CD4-positive, alpha-beta T cell treated with Interleukin-21 for 1 hour (primary cell): Measurements from ENCODE around the gene LANCL2.
"Not testable (repeated sequence)": the region's sequence is repeated elsewhere in the genome, so short reads cannot be mapped to it uniquely, and the experiment has no call there.

Experiments used
- DNase-seq: peaks from one replicate; pipeline ENCODE4 v3.0.0-alpha.2; 2020

Gene LANCL2

GRCh38 chr7:55438757-55439525 lies 73.8 kb downstream of the LANCL2 start:
- no peak for DNase-seq

- DNase-seq, result no peak
Measured at GRCh38 chr7:55439627-55440026, 74.5 kb downstream of the LANCL2 start.

- DNase-seq, result no peak
Measured at GRCh38 chr7:55440040-55440690, 75.0 kb downstream of the LANCL2 start.

- DNase-seq, result no peak
Measured at GRCh38 chr7:55441002-55441401, 75.9 kb downstream of the LANCL2 start.

- no peak for DNase-seq
Measured at GRCh38 chr7:55441774-55442522, 76.8 kb downstream of the LANCL2 start.

- no peak for DNase-seq
Measured at GRCh38 chr7:55444786-55445185, 79.6 kb downstream of the LANCL2 start.

GRCh38 chr7:55448526-55448925 lies 83.4 kb downstream of the LANCL2 start:
- no peak for DNase-seq

GRCh38 chr7:55449205-55449991 lies 84.3 kb downstream of the LANCL2 start:
- DNase-seq, result no peak

GRCh38 chr7:55449992-55450535 lies 84.9 kb downstream of the LANCL2 start:
- DNase-seq, result no peak

GRCh38 chr7:55452971-55453370 lies 87.8 kb downstream of the LANCL2 start:
- no peak for DNase-seq

- DNase-seq, result no peak
Measured at GRCh38 chr7:55457801-55458200, 92.7 kb downstream of the LANCL2 start.

GRCh38 chr7:55458351-55458750 lies 93.2 kb downstream of the LANCL2 start:
- no peak for DNase-seq

- DNase-seq, result no peak
Measured at GRCh38 chr7:55463686-55464262, 98.6 kb downstream of the LANCL2 start.

GRCh38 chr7:55464422-55464821 lies 99.3 kb downstream of the LANCL2 start:
- no peak for DNase-seq

GRCh38 chr7:55465691-55466090 lies 100.6 kb downstream of the LANCL2 start:
- no peak for DNase-seq

- no peak for DNase-seq
Measured at GRCh38 chr7:55467047-55467593, 102.0 kb downstream of the LANCL2 start.

GRCh38 chr7:55468495-55468894 lies 103.4 kb downstream of the LANCL2 start:
- no peak for DNase-seq

GRCh38 chr7:55469271-55469681 lies 104.1 kb downstream of the LANCL2 start:
- DNase-seq, result peak; percentile 54

GRCh38 chr7:55469721-55470120 lies 104.6 kb downstream of the LANCL2 start:
- no peak for DNase-seq

GRCh38 chr7:55470261-55470660 lies 105.1 kb downstream of the LANCL2 start:
- no peak for DNase-seq

GRCh38 chr7:55471594-55471993 lies 106.5 kb downstream of the LANCL2 start:
- DNase-seq, result not testable (repeated sequence)

GRCh38 chr7:55472406-55472805 lies 107.3 kb downstream of the LANCL2 start:
- DNase-seq, result not testable (repeated sequence)
